Measurements from ENCODE around the gene SYT2.

- TF ChIP-seq CTCF (IDR thresholded peaks at IDR 0.05) (no peak), POLR2A (IDR thresholded peaks at IDR 0.05) (no peak), POLR2AphosphoS5 (IDR thresholded peaks at IDR 0.05) (peak in 2 of 4 donors; percentile 13 to 19)
Measured at GRCh38 chr1:202579806-202580205, 130.4 kb downstream of the SYT2 start.
